ENCODE data around the gene RNPS1.

The RNPS1 gene

GRCh38 chr16:2208772-2209171 is 59.2 kb downstream of the RNPS1 start:
- TF ChIP-seq REST (IDR thresholded peaks at IDR 0.05; ENCODE audit: low read depth) (no peak), CEBPB (IDR thresholded peaks at IDR 0.05) (no peak), EP300 (IDR thresholded peaks at IDR 0.05; ENCODE audit: borderline replicate concordance) (no peak), TAF1 (IDR thresholded peaks at IDR 0.05; ENCODE audit: low read depth) (no peak), NFIC (IDR thresholded peaks at IDR 0.05) (no peak), FOXM1 (IDR thresholded peaks at IDR 0.05; ENCODE audit: borderline replicate concordance, low read depth) (no peak), TCF12 (IDR thresholded peaks at IDR 0.05; ENCODE audit: low read depth) (no peak), ZBTB7A (IDR thresholded peaks at IDR 0.05; ENCODE audit: low read depth) (no peak), EGR1 (IDR thresholded peaks at IDR 0.05) (no peak), TEAD4 (IDR thresholded peaks at IDR 0.05) (no peak), RAD21 (IDR thresholded peaks at IDR 0.05; ENCODE audit: low read depth) (no peak), CREB1 (IDR thresholded peaks at IDR 0.05; ENCODE audit: low read depth) (no peak), YY1 (IDR thresholded peaks at IDR 0.05; ENCODE audit: low read depth) (no peak)
- TF ChIP-seq, protein P1, sequence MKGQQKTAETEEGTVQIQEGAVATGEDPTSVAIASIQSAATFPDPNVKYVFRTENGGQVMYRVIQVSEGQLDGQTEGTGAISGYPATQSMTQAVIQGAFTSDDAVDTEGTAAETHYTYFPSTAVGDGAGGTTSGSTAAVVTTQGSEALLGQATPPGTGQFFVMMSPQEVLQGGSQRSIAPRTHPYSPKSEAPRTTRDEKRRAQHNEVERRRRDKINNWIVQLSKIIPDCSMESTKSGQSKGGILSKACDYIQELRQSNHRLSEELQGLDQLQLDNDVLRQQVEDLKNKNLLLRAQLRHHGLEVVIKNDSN (IDR thresholded peaks at IDR 0.05), result no peak
- TF ChIP-seq, protein P2, sequence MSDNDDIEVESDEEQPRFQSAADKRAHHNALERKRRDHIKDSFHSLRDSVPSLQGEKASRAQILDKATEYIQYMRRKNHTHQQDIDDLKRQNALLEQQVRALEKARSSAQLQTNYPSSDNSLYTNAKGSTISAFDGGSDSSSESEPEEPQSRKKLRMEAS (IDR thresholded peaks at IDR 0.05), result no peak

DNA sequence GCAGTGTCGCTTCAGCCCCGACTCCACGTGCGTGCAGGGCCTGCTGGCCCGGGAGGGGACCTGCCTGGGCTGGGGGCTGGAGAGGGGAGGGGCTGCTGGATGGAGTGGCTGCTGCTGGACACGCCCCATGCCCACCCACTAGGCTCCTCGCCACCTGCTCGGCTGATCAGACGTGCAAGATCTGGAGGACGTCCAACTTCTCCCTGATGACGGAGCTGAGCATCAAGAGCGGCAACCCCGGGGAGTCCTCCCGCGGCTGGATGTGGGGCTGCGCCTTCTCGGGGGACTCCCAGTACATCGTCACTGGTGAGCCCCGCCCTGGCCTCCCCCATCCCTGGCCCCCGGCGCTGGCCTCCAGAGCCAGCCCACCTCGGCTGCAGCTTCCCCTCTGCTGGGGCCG is 59.6 kb downstream of the RNPS1 start:
- TF ChIP-seq REST (IDR thresholded peaks at IDR 0.05; ENCODE audit: low read depth) (no peak), EP300 (IDR thresholded peaks at IDR 0.05; ENCODE audit: borderline replicate concordance) (no peak), FOXM1 (IDR thresholded peaks at IDR 0.05; ENCODE audit: borderline replicate concordance, low read depth) (no peak), CEBPB (IDR thresholded peaks at IDR 0.05) (no peak), TAF1 (IDR thresholded peaks at IDR 0.05; ENCODE audit: low read depth) (no peak), CREB1 (IDR thresholded peaks at IDR 0.05; ENCODE audit: low read depth) (no peak), NFIC (IDR thresholded peaks at IDR 0.05) (no peak), RAD21 (IDR thresholded peaks at IDR 0.05; ENCODE audit: low read depth) (no peak)
- TF ChIP-seq, protein P2 (IDR thresholded peaks at IDR 0.05), result no peak
- TF ChIP-seq, protein P1 (IDR thresholded peaks at IDR 0.05), result no peak

GRCh38 chr16:2207872-2208271 is 60.1 kb downstream of the RNPS1 start:
- no peak for TF ChIP-seq YY1 (IDR thresholded peaks at IDR 0.05; ENCODE audit: low read depth)
- no peak for TF ChIP-seq ZBTB7A (IDR thresholded peaks at IDR 0.05; ENCODE audit: low read depth)
- no peak for TF ChIP-seq REST (IDR thresholded peaks at IDR 0.05; ENCODE audit: low read depth)
- no peak for TF ChIP-seq CREB1 (IDR thresholded peaks at IDR 0.05; ENCODE audit: low read depth)
- TF ChIP-seq FOXM1 (IDR thresholded peaks at IDR 0.05; ENCODE audit: borderline replicate concordance, low read depth), result no peak
- TF ChIP-seq CEBPB (IDR thresholded peaks at IDR 0.05), result no peak
- TF ChIP-seq RAD21 (IDR thresholded peaks at IDR 0.05; ENCODE audit: low read depth), result no peak
- TF ChIP-seq, protein P2 (IDR thresholded peaks at IDR 0.05), result no peak
- no peak for TF ChIP-seq TAF1 (IDR thresholded peaks at IDR 0.05; ENCODE audit: low read depth)
- no peak for TF ChIP-seq EP300 (IDR thresholded peaks at IDR 0.05; ENCODE audit: borderline replicate concordance)

GRCh38 chr16:2206780-2207433 is 61.0 kb downstream of the RNPS1 start:
- TF ChIP-seq EP300 (IDR thresholded peaks at IDR 0.05; ENCODE audit: borderline replicate concordance) (no peak), RAD21 (IDR thresholded peaks at IDR 0.05; ENCODE audit: low read depth) (no peak), YY1 (IDR thresholded peaks at IDR 0.05; ENCODE audit: low read depth) (no peak), FOXM1 (IDR thresholded peaks at IDR 0.05; ENCODE audit: borderline replicate concordance, low read depth) (no peak), NFIC (IDR thresholded peaks at IDR 0.05) (no peak), CREB1 (IDR thresholded peaks at IDR 0.05; ENCODE audit: low read depth) (no peak), EGR1 (IDR thresholded peaks at IDR 0.05) (no peak), REST (IDR thresholded peaks at IDR 0.05; ENCODE audit: low read depth) (no peak), CEBPB (IDR thresholded peaks at IDR 0.05) (no peak), TAF1 (IDR thresholded peaks at IDR 0.05; ENCODE audit: low read depth) (no peak), TEAD4 (IDR thresholded peaks at IDR 0.05) (no peak), ZBTB7A (IDR thresholded peaks at IDR 0.05; ENCODE audit: low read depth) (no peak)
- TF ChIP-seq, protein P1 (IDR thresholded peaks at IDR 0.05), result no peak
- TF ChIP-seq, protein P2 (IDR thresholded peaks at IDR 0.05), result no peak

Data from Ishikawa (cell line).